Gastrocnemius medialis (tissue), 4 donors: ENCODE data around the gene CXCL14.

ENCODE experiments used
- POLR2A ChIP-seq, 2 donors: fragments of 450-650 bp; IDR thresholded peaks; one replicate each; pipeline ENCODE4 v1.6.1; 2017; ENCODE audit warnings: antibody characterized with exemption in 2 of 2, mild to moderate bottlenecking in 2 of 2, moderate library complexity in 2 of 2
- TF ChIP-seq, protein P1 (sequence below), 5 experiments: fragments of 450-650 bp in 3 of 5; fragments of 200-600 bp in 2 of 5; sonication (generic) in 2 of 5; IDR thresholded peaks in 4 of 5; conservative IDR thresholded peaks in 1 of 5; 1 replicate in 4 of 5; 2 replicates in 1 of 5; pipeline ENCODE4 v1.5.1; 2016 to 2019; ENCODE audit warnings: antibody characterized with exemption in 5 of 5, mild to moderate bottlenecking in 3 of 5, moderate library complexity in 3 of 5

DNA sequence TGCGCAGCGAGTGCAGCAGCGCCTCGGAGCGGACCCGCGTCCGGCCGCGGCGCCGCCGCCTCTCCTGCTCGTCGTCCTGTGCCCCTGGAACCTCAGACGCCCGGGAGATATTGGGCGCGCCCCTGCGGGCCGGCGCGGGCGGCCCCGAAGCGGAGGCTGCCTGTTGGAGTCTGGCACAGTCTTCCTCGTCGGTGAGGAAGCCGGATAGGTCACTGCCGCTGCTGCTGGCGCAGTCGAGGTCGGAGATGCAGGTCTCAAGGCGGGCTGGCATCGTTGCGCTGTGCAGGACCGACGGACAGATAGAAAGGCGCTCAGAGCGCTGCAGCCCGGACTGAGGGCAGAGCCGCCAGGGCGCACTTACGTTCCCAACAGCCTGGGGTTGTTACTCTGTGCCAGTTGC lies 43.4 kb downstream of the CXCL14 start:
- TF ChIP-seq, protein P1, sequence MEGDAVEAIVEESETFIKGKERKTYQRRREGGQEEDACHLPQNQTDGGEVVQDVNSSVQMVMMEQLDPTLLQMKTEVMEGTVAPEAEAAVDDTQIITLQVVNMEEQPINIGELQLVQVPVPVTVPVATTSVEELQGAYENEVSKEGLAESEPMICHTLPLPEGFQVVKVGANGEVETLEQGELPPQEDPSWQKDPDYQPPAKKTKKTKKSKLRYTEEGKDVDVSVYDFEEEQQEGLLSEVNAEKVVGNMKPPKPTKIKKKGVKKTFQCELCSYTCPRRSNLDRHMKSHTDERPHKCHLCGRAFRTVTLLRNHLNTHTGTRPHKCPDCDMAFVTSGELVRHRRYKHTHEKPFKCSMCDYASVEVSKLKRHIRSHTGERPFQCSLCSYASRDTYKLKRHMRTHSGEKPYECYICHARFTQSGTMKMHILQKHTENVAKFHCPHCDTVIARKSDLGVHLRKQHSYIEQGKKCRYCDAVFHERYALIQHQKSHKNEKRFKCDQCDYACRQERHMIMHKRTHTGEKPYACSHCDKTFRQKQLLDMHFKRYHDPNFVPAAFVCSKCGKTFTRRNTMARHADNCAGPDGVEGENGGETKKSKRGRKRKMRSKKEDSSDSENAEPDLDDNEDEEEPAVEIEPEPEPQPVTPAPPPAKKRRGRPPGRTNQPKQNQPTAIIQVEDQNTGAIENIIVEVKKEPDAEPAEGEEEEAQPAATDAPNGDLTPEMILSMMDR (IDR thresholded peaks at IDR 0.05 in 4 of 5, conservative IDR thresholded peaks at IDR 0.05 in 1 of 5), result no peak
- no peak for TF ChIP-seq POLR2A (IDR thresholded peaks at IDR 0.05)
